HCT116 (cell line): ENCODE data around the gene TAOK3. TPM values are rescaled to one million over a fixed set of nuclear protein-coding genes. Genes with fewer than 3 reads are reported as not detected.

ENCODE experiments used
- ATAC-seq: fragments of 200-7000 bp; cut with Tn5 transposase; 2 replicates; pipeline ENCODE4 v1.9.1; 2020; ENCODE audit warnings: mild to moderate bottlenecking, moderate library complexity
- BruUV-seq: library from RNA; stranded (reverse); fragments of 400-500 nt; replicated peaks from 2 replicates; lab custom pipeline; 2021; lab: Mats Ljungman, UMichigan
- CTCF ChIA-PET: fragments of 300-600 bp; sonication (Branson Sonifier 250); formaldehyde crosslinking; loops from one replicate; lab custom pipeline; 2021; ENCODE audit warnings: antibody characterized with exemption; lab: Charles Lee
- POLR2A ChIA-PET: fragments of 300-600, 350-600 bp; sonication (Branson Sonifier 250); formaldehyde crosslinking; loops from one replicate; lab custom pipeline; 2021; ENCODE audit warnings: antibody characterized with exemption; lab: Charles Lee
- RAD21 ChIA-PET, 2 experiments: fragments of 300-600 bp; sonication (Branson Sonifier 250); formaldehyde crosslinking; loops; one replicate each; lab custom pipeline; 2023; ENCODE audit warnings: low total read pairs in 2 of 2; ENCODE audit not compliant: uncharacterized antibody in 2 of 2, unreplicated experiment in 2 of 2, low non-redundant PET in 1 of 2; lab: Charles Lee
- DNase-seq: peaks from one replicate; pipeline ENCODE4 v3.0.0-alpha.2; 2010; ENCODE audit warnings: low read depth, low spot score
- H2AFZ ChIP-seq: fragments of 200-600 bp; shearing (Covaris generic), sonication (generic); 2 replicates; pipeline ENCODE4 v1.6.1; 2017; ENCODE audit warnings: low read depth, mixed run types, mixed read lengths, antibody characterized with exemption, low read length; ENCODE audit not compliant: poor library complexity, severe bottlenecking
- H3K27ac ChIP-seq: 2 replicates; pipeline ENCODE4 v1.5.1; 2012; ENCODE audit warnings: low read depth, low read length
- H3K27me3 ChIP-seq: fragments of 200-600 bp; sonication (generic); 2 replicates; pipeline ENCODE4 v1.6.1; 2016; ENCODE audit warnings: mixed run types, low read length, mixed read lengths; ENCODE audit not compliant: insufficient read depth
- H3K36me3 ChIP-seq, 2 experiments: fragments of 200-500 bp in 1 of 2; fragments of 200-600 bp in 1 of 2; sonication (Bioruptor generic) in 1 of 2; sonication (generic) in 1 of 2; 2 replicates each; pipeline versions ENCODE4 v1.5.1 to v1.6.1; 2014 to 2016; ENCODE audit warnings: low read length in 2 of 2, inconsistent platforms in 1 of 2, mixed read lengths in 1 of 2, mixed run types in 1 of 2; ENCODE audit not compliant: insufficient read depth in 2 of 2, control insufficient read depth in 1 of 2
- H3K4me1 ChIP-seq, 2 experiments: fragments of 200-600 bp in 1 of 2; sonication (generic) in 1 of 2; 2 replicates each; pipeline versions ENCODE4 v1.5.1 to v1.6.1; 2012 to 2017; ENCODE audit warnings: low read length in 2 of 2, inconsistent platforms in 1 of 2, mild to moderate bottlenecking in 1 of 2, mixed read lengths in 1 of 2, mixed run types in 1 of 2, moderate library complexity in 1 of 2; ENCODE audit not compliant: insufficient read depth in 2 of 2, control insufficient read depth in 1 of 2
- H3K4me2 ChIP-seq: fragments of 200-600 bp; sonication (generic); 2 replicates; pipeline ENCODE4 v1.6.1; 2017; ENCODE audit warnings: mixed run types, low read length, mixed read lengths
- H3K4me3 ChIP-seq, 2 experiments: fragments of 200-600 bp in 1 of 2; sonication (generic) in 1 of 2; replicated peaks in 1 of 2; 2 replicates each; pipeline ENCODE4 v1.5.1; 2011 to 2016; ENCODE audit warnings: low read length in 2 of 2, control low read depth in 1 of 2, low read depth in 1 of 2, mild to moderate bottlenecking in 1 of 2, mixed read lengths in 1 of 2, mixed run types in 1 of 2
- H3K79me2 ChIP-seq: fragments of 200-600 bp; sonication (generic); 2 replicates; pipeline ENCODE4 v1.6.1; 2017; ENCODE audit warnings: mild to moderate bottlenecking, mixed run types, low read length, moderate library complexity, mixed read lengths; ENCODE audit not compliant: insufficient read depth
- H3K9ac ChIP-seq: fragments of 200-600 bp; sonication (generic); 2 replicates; pipeline ENCODE4 v1.6.1; 2016; ENCODE audit warnings: low read length, mixed read lengths
- H3K9me2 ChIP-seq: fragments of 200-600 bp; sonication (generic), shearing (Covaris generic); 2 replicates; pipeline ENCODE4 v1.6.1; 2017; ENCODE audit warnings: mixed run types, mild to moderate bottlenecking, moderate library complexity; ENCODE audit not compliant: insufficient read depth
- H3K9me3 ChIP-seq, 2 experiments: fragments of 200-500 bp in 1 of 2; fragments of 200-600 bp in 1 of 2; sonication (Bioruptor generic) in 1 of 2; sonication (generic) in 1 of 2; 2 replicates each; pipeline ENCODE4 v1.6.1; 2014 to 2017; ENCODE audit warnings: low read length in 2 of 2, mixed read lengths in 2 of 2, inconsistent platforms in 1 of 2, low read depth in 1 of 2, mild to moderate bottlenecking in 1 of 2, mixed run types in 1 of 2, moderate library complexity in 1 of 2; ENCODE audit not compliant: control insufficient read depth in 1 of 2, insufficient read depth in 1 of 2
- H4K20me1 ChIP-seq: fragments of 200-600 bp; sonication (generic), shearing (Covaris generic); 2 replicates; pipeline ENCODE4 v1.6.1; 2017; ENCODE audit warnings: mixed run types, mild to moderate bottlenecking, moderate library complexity; ENCODE audit not compliant: insufficient read depth
- CEBPB ChIP-seq: IDR thresholded peaks from 2 replicates; pipeline ENCODE4 v1.6.1; 2012; ENCODE audit warnings: low read depth
- EGR1 ChIP-seq: IDR thresholded peaks from 2 replicates; pipeline ENCODE4 v1.6.1; 2012; ENCODE audit warnings: low read depth
- ELF1 ChIP-seq: IDR thresholded peaks from 2 replicates; pipeline ENCODE4 v1.6.1; 2012; ENCODE audit warnings: low read depth, borderline replicate concordance
- EZH2 ChIP-seq: fragments of 200-600 bp; sonication (generic); IDR thresholded peaks from 2 replicates; pipeline ENCODE4 v1.6.1; 2017; ENCODE audit warnings: antibody characterized with exemption, mixed run types
- FOSL1 ChIP-seq: IDR thresholded peaks from 2 replicates; pipeline ENCODE4 v1.6.1; 2012; ENCODE audit warnings: low read depth
- JUND ChIP-seq: IDR thresholded peaks from 2 replicates; pipeline ENCODE4 v1.6.1; 2012
- POLR2AphosphoS5 ChIP-seq: IDR thresholded peaks from 2 replicates; pipeline ENCODE4 v1.6.1; 2011; ENCODE audit warnings: mild to moderate bottlenecking, low read depth, low read length, moderate library complexity
- RAD21 ChIP-seq: IDR thresholded peaks from 2 replicates; pipeline ENCODE4 v1.6.1; 2012; ENCODE audit warnings: low read depth, mild to moderate bottlenecking
- SP1 ChIP-seq: IDR thresholded peaks from 2 replicates; pipeline ENCODE4 v1.6.1; 2012; ENCODE audit warnings: low read depth
- SRF ChIP-seq: IDR thresholded peaks from 2 replicates; pipeline ENCODE4 v1.6.1; 2012; ENCODE audit warnings: low read depth
- TCF7L2 ChIP-seq: IDR thresholded peaks from 2 replicates; pipeline ENCODE4 v1.7.0; 2011; ENCODE audit warnings: borderline replicate concordance, inconsistent platforms; ENCODE audit not compliant: insufficient read depth, insufficient read length; ENCODE audit errors: extremely low read depth
- YY1 ChIP-seq: IDR thresholded peaks from 2 replicates; pipeline ENCODE4 v1.6.1; 2011; ENCODE audit warnings: low read length, low read depth, moderate library complexity, mild to moderate bottlenecking; ENCODE audit not compliant: insufficient replicate concordance; ENCODE audit errors: extremely low read depth
- ZNF274 ChIP-seq: fragments of 200-500 bp; sonication (Bioruptor generic); IDR thresholded peaks from 2 replicates; pipeline ENCODE4 v1.6.1; 2014; ENCODE audit warnings: mild to moderate bottlenecking, low read depth, low read length, inconsistent platforms
- intact Hi-C: fragments of 100-400 bp; cut with micrococcal nuclease; formaldehyde crosslinking; loops from 2 replicates; pipeline ENCODE4 v1.10.0; 2022
- total RNA-seq: library from RNA; stranded (reverse); gene quantifications from one replicate; pipeline ENCODE4 v1.2.1, GENCODE V29; 2021; ENCODE audit not compliant: unreplicated experiment
- TF ChIP-seq, protein P1 (sequence below): IDR thresholded peaks from 2 replicates; pipeline ENCODE4 v1.6.1; 2011; ENCODE audit warnings: mild to moderate bottlenecking, low read length, moderate library complexity; ENCODE audit not compliant: insufficient replicate concordance; ENCODE audit errors: extremely low read depth
- TF ChIP-seq, protein P2 (sequence below): IDR thresholded peaks from 2 replicates; pipeline ENCODE4 v1.6.1; 2012

TAOK3 gene
- total RNA-seq, 1 experiment from 2014 or later: 10.5 TPM

DNA sequence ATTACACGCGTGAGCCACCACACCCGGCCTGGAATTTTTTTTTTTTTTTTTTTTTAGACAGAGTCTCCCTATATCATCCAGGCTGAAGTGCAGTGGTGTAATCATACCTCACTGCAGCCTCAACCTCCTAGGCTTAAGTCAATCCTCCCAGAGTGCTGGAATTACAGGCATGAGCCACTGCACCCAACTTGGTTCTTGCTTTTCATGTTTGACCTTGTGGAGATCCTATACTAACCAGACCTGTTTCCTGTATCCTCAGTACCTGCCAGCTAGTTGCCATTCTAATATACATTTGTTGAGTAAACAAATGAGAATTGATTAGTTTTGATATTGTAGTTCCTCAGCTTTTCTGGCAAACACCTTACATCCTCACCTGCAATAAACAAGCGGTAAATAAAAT, 265.7 kb downstream of the TAOK3 start:
- no TSS peak for BruUV-seq
- no peak overlapping the region for H3K4me2 ChIP-seq
- no peak overlapping the region for H3K9ac ChIP-seq
- peaks cover 13 to 32% of the 10 kb centered on the region in 2 experiments for H3K4me1 ChIP-seq
- no peaks in the 10 kb centered on the region for H3K36me3 ChIP-seq
- ChIA-PET CTCF (no interaction called here), POLR2A (no interaction called here), RAD21 (no interaction called here)
- H2AFZ ChIP-seq: no peak overlapping the region
- DNase-seq (no peak), ATAC-seq (no peak)
- no peaks in the 10 kb centered on the region for H3K79me2 ChIP-seq
- H3K27ac ChIP-seq: no peak overlapping the region
- no peaks in the 10 kb centered on the region for H3K9me2 ChIP-seq
- intact Hi-C loops: no loop called here
- H3K4me3 ChIP-seq: no peak overlapping the region
- no peaks in the 10 kb centered on the region for H3K27me3 ChIP-seq
- H3K9me3 ChIP-seq: no peaks in the 10 kb centered on the region
- no peaks in the 10 kb centered on the region for H4K20me1 ChIP-seq
- TF ChIP-seq FOSL1: no peak
- no peak for TF ChIP-seq ZNF274
- no peak for TF ChIP-seq EGR1
- no peak for TF ChIP-seq SP1
- TF ChIP-seq, protein P1, sequence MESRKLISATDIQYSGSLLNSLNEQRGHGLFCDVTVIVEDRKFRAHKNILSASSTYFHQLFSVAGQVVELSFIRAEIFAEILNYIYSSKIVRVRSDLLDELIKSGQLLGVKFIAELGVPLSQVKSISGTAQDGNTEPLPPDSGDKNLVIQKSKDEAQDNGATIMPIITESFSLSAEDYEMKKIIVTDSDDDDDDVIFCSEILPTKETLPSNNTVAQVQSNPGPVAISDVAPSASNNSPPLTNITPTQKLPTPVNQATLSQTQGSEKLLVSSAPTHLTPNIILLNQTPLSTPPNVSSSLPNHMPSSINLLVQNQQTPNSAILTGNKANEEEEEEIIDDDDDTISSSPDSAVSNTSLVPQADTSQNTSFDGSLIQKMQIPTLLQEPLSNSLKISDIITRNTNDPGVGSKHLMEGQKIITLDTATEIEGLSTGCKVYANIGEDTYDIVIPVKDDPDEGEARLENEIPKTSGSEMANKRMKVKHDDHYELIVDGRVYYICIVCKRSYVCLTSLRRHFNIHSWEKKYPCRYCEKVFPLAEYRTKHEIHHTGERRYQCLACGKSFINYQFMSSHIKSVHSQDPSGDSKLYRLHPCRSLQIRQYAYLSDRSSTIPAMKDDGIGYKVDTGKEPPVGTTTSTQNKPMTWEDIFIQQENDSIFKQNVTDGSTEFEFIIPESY: no peak
- TF ChIP-seq, protein P2, sequence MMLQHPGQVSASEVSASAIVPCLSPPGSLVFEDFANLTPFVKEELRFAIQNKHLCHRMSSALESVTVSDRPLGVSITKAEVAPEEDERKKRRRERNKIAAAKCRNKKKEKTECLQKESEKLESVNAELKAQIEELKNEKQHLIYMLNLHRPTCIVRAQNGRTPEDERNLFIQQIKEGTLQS: no peak
- TF ChIP-seq SRF: no peak
- TF ChIP-seq CEBPB: no peak
- no peak for TF ChIP-seq ELF1
- no peak for TF ChIP-seq YY1
- no peak for TF ChIP-seq RAD21
- TF ChIP-seq JUND: no peak
- TF ChIP-seq POLR2AphosphoS5: no peak
- TF ChIP-seq EZH2: no peak
- TF ChIP-seq TCF7L2: no peak
